AG20443 (cell line): ENCODE data around the gene LHPP.

Experiments used
- DNase-seq: peaks from one replicate; pipeline ENCODE4 v3.0.0; 2012; ENCODE audit warnings: low spot score, mixed read lengths

Gene LHPP

DNA sequence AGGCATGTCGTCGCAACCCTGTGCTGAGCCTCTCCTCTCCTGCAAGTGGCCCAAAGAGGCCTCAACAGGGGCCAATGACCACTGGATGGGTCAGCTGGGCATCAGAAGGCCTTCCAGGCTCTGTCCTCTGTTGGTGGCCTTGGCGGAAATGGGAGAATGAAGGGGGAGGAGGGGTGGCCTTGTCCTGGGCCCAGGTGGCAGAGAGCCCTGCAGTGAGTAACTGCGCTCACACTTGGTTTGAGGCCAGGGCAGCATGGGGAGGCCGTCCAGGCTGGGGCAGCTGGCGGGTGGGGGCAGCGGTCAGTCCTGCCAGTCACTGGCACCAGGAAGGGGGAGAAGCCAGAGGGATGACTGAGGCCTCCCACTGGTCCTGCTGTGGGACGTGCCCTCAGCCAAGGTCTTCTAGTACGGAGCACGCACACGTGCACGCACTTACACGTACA lies 59.8 kb downstream of the LHPP start:
- no peak for DNase-seq

DNA sequence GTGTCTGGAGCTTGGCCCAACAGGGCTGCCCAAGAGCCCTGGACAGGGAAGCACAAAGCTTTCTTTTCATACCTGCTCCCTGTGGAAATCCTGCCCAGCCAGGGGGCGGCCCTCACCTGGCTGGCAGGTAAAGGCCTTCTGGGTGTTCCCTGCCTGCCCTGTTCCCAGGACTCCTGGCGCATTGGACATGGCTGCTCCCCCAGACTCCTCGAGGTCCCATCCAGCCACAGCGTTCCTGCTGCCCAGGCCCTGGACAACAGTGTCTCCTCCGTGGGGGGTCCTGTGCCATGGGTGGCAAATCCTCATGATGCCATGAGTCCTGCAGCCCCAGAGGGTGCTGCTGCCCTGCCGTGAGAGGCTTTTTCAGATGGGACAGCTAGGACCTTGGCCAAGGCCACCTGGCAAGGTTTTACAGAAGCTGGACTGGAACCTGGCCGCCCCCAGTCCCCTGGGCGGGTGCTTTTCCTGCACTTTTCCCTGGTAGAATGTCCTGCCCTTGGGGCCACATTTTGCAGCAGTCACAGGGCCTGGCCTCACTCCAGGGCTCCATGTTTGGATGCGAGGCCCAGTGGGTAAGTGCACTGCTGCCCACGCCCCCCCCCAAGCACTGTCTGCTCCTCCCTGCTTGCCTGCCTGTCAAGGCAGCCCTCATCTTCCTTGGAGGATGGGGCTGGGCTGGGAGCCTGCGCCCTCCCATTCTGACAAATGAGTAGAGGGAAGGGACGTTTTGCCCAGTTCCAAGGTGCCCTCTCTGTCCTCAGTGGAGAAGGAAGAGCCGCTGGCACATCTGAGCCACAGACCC lies 60.7 kb downstream of the LHPP start:
- DNase-seq, result no peak

DNA sequence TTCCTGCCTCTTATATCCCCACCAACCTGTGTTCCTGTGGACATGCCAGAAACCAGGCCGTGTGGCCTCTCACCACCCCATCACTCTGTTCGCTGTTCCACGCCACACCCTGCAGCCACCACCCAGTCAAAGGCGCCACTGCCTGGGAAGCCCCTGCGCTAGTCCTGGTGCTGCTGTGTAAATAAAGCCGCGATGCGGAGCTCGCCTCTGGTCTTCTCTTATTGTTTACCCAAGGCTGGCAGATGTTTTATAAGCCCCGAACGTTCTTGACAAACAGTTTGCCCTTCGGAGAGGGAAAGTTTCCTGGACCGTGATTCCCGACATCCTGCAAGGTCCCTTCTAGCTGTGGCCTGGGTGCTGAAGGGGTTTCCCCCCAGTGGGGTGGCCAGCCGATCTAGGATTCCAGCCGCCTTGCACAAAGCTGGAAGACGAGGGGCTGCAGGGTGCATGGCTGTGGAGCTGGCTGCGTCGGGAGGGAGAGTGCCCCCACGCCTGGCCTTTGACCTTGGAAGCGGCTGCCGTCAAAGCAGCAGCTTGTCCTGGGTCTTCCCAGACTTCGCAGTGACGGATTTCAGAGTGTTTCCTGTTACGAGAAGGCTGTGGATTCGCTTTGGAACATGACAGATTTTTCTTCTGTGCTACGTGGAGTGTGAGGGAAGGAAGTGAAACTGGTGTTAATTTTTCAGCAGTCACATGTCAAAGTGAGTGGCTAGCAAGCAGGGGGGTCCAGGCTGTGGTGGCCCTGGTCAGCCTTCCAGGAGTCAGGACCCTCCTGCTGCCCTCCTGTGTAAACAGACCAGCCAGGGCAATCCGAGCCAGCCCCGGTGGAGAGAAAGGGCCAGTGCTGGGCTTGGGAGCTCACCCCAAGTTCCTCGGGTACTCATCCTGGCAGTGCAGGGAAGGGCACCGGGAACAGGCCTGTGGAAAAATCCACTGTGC lies 61.6 kb downstream of the LHPP start:
- no peak for DNase-seq

DNA sequence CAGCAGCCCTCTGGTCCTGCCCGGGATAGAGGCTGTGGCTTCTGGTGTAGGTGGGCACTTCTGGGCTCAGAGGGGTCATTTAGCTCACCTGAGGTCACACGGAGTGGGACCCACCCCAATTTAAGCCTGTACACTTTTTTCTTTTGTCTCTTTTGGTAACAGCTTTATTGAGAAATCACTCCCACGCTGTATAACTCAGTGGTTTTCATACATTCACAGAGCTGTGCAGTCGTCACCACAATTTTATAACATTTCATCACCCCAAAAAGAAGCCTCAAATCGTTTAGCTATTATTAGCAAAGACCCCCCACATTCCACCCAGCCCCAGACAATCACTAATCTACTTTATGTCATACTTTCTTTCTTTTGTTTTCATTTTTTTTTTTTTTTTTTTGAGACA lies 62.3 kb downstream of the LHPP start:
- DNase-seq, result no peak

DNA sequence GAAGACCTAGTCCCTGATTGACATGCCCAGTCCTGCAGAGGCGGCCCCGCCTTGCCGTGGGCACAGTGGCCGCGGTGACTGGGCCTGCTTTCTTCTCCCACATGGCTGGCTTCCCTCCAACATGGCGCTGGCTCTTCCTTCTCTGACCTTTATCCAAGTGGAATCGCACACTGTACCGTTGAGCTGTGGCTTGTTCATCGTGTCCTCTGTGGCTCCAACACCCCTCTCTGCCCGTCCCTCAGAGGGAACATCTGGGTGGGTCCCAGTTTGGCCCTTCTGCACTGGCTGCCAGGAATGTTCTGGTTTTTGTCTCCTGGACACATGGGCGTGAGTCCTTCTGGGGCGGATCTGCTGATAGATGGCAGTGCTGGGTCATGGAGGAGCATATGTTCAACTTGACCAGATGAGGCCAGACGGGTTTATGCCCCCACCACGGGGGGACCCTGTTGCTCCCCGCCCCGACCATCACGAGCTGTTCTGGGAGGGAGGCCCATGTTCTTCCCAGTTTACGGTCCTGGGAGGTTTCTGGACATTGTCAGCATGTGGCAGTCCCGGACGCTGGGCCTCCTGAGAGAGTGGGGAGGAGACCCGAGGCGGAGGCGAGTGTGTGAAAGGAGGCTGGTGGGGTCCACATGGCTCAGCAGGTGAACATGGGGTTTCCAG lies 63.5 kb downstream of the LHPP start:
- peak; percentile 67 for DNase-seq

DNA sequence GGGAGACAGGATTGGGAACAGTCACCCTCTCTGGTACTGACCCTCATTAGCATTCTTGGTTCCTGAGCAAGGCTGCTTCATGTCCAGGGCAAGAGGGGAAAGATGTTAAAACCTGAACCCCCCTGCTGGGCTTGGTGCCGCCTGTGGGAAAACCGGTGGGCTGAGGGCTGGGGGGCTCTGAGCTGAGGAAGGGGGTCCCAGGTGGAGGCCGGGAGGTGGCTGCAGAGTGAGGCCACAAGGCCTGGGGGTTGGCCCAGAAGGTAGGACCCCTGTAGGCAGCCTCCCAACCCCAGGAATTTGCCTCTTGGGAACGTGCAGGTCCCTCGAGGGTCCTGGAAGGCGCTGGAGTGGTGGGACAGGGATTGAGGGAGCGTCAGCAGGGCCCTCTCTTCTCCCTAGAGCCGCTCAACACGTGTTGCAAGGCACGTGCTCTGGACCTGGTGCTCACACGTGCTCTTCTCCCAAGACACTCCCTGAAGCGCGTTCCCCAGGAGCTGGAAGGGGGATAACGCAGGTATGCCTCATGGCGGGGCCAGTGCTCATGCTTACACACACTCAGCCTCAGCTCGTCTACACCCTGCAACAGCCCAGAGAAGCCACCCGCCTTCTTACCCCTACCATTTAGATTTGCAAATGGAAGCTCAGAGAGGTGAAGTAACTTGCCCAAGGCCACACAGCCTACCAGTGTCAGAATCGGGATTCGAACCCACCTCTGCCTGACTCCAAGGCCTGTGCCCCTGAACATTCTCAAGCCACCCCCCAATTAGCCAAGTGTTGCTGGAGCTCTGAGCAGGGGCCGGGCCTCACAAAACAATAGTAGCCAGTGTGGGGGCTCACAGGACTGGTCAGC lies 64.4 kb downstream of the LHPP start:
- no peak for DNase-seq

DNA sequence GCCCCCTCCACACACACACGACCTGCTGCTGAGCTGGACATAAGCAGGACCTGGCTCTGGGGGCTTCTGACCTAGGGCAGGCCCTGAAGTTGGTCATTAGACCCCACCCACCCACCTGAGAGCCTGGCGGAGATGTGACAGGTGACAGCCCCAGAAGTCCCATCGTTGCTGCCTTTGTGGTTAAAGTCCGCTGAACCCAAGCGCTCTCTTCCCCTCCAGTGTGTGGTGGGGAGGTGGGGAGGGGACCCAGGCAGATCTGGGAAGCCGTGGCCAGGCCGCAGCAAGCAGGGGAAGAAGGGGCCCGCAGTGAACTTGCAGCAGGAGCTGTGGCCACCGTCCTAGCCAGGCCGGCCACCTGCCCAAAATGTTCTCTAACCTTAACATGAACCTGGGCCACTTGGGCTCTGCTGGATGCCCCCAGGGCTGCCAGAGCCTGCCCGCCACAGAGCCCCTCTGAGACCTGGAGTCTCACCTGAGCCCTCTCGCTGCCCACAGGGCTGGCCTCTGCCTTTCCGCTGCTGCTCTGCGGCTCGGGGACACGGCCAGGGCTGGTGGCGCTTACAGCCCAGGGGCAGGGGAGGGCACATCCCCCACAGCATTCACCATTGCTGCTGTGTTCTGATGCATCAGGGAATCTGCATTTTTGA lies 65.1 kb downstream of the LHPP start:
- DNase-seq, result no peak

DNA sequence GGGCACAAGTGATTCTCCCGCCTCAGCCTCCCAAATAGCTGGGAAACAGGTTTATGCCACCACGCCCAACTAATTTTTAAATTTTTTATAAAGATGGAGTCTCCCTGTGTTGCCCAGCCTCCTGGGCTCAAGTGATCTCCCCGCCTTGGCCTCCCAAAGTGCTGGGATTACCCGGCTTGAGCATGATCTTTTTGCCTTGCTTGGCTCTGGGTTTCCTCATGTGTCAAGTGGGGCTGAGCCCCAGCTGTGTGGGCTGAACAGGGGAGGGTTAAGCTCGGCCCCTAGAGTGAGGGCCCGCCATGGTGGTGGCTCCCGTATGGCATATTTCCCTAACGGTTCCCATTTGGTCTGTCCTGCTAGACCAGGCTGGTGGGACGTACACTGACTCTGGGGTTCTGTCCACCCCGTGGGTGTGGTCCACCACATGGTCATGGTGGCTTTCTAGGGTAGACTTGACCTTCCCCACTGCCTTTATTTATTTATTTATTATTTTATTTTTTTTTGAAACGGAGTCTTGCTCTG lies 66.3 kb downstream of the LHPP start:
- no peak for DNase-seq

DNA sequence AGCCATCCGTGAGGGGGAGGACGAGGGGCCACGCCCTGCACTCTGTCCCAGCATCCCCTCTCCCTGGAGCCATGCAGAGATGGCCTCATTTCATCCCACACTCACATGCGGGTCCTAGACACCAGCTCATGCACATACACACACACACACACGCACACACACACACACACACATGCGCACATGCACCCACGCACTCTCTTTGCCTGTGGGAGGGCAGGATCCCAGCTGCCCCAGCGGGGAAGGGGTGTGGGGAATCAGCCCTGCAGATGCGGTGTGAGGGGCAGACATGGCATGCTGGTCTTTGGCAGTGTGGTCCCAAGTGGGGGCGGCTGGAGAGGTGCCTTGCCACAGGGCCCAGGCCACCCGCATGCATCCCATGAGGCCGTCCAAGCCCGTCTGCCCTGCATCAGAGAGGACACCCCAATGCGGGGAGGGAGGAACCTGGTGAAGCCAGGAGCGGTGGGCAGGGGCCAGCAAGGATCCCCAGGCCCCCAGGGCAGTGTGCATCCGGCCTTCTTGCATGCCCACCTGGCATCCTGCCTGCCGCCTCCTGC lies 68.1 kb downstream of the LHPP start:
- DNase-seq, result no peak

DNA sequence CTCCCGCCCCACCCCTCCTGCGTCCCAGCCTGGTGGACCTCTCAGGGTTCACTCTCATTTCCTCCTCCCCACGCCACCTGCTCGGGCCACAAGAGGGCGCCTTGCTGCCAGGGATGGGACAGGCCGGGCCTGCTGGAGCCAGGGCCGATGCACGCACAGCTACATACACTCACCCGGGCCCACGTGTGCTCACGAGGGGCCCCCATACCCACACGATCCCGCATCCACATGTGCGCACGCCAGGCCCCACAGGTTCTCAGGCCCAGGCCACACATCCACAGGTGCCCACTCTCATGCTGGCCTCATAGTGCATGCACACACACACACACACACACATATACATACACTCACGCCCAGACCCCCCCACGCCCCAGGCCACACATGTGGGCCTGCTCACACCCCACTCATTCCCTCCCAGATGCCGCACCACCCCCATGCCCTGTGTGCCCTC lies 68.6 kb downstream of the LHPP start:
- peak; percentile 97 for DNase-seq

DNA sequence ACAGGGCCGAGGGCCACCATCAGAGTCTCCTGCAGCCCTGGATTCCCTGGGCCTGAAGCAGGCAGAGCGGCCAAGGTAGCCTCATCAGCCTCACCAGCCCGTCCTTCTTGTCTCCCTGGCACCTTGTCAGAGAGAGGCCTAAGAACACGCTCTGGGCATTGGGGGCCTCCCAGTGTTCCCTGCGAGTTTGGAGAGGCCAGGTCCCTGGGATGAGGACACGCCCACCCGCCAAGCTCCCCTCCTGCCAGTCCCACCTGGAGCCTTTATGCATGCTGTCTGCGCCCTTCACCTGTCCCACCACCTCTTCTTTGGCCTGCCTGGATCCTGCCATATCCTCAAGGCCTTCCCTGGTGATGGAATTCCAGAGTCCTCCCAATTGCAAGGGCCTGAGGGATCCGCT lies 69.2 kb downstream of the LHPP start:
- no peak for DNase-seq

DNA sequence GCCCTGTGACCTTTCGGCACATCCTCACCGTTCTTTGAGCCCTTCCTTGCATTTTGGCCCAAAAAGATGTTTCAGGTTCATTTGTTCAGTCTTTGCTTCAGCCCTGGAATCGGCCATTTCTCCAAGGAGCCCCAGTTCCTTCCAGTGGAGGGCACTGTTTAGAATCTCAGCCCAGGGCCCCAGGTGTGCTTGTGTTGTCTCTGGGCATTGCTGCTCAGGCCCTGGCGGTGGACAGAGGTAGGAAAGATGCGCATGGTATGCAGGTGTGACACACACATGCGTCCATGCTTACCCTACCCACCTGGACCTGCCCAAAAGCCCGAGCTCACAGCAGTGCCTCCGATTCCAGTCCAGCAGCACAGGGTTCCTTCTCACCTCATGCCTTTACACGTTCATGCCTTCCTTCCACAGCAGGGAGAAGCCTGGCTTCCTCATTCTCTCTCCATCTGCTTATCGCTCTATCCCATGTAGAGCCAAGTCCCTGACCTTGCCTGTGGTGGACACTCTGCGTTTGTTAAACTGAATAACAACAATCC lies 70.6 kb downstream of the LHPP start:
- no peak for DNase-seq

DNA sequence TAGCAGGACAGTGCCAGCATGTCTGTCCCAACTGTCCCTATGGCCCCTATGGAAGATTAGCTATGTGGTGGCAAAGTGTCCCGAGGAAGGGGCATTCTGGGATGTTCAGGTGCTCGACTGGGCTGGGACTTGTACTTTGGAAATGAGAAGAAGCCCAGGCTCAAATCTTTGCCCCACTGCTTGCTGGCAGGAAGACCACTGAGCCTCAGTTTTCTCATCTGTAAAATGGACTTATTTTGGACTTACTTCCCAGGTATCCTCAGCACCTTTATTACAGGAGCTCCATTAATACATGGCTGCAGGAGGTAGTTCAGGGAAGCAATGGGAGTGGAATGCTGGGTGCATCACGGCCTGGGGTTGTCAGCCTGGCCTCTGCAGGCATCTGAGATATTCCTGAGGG lies 71.2 kb downstream of the LHPP start:
- no peak for DNase-seq

DNA sequence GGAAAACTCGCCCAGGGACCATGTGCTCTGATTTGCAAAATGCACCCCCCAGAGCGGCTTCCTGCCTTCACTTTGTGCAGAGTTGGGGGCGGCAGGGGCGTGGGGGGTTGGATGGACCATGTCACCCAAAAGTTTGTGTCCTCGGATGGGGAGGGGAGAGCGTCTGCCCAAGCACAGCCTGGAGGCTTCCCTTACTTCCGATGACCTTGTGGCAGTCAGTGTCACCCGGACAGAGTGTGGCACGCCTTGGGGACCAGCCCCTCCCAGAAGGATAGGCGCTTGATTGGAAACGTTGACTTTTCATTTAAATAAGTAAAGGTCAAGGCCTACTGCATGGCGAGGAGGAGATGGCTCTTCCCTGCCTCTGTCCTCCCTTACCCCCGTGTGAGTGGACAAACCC lies 71.6 kb downstream of the LHPP start:
- DNase-seq, result no peak

DNA sequence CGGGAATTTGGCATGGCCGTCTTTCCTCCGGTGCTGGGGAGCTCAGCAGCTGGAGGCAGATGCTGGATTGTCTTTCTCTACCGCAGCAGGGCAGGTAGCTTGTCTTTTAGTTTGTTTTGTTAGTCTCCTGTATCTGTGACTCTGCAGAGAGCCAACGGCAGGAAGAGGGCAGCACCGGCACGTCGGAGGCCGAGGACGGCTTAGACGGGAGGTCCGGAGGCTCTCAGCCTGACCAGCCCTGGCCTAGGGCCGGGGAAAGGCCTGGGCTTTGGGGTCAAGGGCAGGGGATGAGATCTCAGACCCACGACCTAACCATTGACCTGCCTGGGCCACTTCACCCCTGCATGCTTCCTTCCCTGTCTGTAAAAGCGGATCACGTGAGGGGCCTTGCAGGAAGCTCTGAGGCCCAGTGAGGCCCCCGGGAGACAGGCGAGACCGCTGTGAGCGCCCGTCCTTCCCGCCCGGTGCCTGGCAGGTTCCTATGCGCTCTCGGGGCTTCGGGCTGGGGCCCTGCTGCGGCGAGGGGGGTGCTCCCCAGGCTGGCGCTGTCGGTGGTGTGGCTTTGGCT lies 72.7 kb downstream of the LHPP start:
- DNase-seq, result no peak

DNA sequence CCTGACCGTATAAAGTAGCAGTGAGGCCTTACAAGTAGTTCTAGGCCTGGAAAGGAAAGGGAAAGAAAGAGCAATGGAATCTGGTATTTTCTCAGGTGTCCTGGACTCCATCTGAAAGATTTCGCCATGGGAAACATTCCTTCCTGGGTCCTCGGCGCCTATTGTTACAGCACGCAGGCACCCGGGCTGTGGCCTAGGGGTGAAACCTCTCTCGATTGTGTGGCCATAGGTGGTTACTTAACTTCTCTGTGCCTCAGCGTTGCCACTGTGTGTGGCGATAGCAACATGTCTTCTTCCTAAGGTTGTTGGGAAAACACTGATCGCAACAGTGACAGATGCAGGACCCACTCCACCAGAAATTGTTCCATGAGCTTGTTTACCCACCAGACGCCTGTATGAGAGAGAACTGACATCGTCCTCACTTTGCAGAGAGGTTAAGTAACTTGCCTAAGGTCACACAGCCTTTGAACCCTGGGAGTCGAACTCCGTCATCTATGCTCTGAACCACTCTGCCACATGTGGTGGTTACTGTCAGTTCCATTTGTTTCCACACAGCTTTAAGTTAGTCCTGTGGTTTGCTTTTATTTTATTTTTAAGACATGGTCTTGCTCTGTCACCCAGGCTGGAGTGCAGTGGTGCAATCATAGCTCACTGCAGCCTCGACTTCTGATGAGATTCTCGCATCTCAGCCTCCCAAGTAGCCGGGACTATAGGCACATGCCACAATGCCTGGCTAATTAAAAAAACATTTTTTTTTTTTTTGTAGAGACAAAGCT lies 73.4 kb downstream of the LHPP start:
- DNase-seq, result no peak

DNA sequence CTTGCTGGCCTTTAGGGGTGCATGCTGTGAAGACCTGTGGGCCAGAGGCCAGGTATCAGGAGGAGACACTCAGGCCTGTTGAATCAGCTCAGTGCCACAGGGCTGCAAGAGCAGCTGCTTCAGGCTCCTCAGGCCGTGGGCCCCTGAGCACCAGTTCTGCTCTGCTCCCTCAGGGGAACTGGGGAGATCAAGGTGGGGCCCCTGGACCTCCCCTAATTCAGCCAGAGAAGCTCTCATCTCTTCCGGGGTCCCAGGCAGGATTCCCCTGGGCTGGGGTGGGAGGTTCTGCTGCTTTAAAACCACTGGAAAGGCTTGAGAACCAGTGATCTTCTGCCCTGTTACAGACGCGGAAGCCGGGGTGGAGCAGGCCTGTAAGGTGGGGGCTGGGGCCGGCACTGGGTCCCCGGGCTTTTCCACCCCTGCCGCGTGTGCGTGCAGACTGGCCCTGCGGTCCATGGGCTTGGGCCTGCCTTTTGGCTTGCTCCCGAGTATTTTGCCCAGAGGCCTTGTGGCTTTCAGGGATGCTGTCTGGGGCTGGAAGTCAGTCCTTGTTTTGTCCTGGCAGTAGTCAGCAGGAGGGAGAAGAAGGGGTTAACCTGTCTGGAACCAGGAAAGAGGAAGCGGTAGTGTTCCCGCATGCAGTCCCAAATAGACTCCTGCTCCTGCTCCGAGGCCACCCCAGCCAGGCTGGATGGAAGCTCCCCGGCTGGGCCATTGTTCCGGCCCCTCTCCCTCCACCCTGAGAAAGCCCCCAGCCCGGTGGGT lies 74.3 kb downstream of the LHPP start:
- DNase-seq, result no peak

DNA sequence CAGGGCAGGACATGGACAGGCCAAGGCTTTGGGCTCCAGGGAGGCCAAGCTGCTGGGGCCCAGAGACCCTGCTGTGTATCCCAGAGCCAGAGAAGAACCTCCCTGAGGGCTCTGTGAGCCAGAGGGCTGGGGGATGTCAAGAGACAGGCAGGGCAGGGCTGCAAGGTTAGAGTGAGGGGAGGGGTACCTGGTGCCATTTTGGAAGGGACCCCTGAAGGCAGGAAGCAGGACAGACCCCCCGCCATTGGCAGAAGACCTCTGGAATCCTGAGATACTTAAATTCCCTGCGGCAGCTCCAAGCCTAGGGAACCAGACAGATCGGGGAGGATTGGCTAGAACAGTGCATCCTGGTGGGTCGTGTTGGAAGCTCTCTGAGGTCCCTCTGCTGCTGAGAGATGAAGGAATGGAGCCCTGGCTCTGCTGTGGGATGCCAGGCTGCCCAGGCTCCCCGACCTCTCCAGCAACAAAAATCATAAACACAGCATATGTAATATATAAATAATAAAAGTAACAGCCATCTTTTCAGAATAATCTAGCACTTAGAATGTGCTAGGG lies 75.0 kb downstream of the LHPP start:
- no peak for DNase-seq
